ENCODE measurements around the gene ARHGAP15.

ARHGAP15 gene

DNA sequence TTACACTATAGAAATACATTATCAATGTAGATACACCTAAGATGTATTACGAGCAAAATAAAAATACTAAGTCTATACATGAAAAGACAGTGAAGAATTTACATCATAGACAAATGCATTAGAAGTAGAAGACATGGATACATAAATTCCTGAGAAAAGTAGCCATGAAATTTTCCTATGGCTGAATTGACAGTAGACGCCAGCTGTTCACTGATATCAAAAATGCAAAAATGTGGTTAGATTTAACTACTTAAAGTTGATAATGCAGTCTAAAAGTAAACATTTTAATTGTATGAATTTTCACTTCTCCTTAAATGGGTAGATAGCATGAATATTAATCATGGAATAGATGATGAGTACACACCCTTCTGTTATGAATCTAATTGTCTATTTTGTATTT lies 350.9 kb downstream of the ARHGAP15 start:
- H3K4me3 Mint-ChIP-seq = no peak overlapping the region
- peaks cover 3% of the 10 kb centered on the region for H3K36me3 Mint-ChIP-seq
- no peaks in the 10 kb centered on the region for H3K9me3 Mint-ChIP-seq
- H3K27ac Mint-ChIP-seq = no peak overlapping the region
- no peaks in the 10 kb centered on the region for H3K27me3 Mint-ChIP-seq
- H3K4me1 Mint-ChIP-seq = peaks cover 41% of the 10 kb centered on the region

GRCh38 chr2:143480601-143481236 lies 351.5 kb downstream of the ARHGAP15 start:
- H3K4me1 Mint-ChIP-seq = peaks cover 41% of the 10 kb centered on the region
- no peaks in the 10 kb centered on the region for H3K9me3 Mint-ChIP-seq
- H3K27ac Mint-ChIP-seq = no peak overlapping the region
- no peaks in the 10 kb centered on the region for H3K27me3 Mint-ChIP-seq
- no peak overlapping the region for H3K4me3 Mint-ChIP-seq
- H3K36me3 Mint-ChIP-seq = peaks cover 5% of the 10 kb centered on the region

DNA sequence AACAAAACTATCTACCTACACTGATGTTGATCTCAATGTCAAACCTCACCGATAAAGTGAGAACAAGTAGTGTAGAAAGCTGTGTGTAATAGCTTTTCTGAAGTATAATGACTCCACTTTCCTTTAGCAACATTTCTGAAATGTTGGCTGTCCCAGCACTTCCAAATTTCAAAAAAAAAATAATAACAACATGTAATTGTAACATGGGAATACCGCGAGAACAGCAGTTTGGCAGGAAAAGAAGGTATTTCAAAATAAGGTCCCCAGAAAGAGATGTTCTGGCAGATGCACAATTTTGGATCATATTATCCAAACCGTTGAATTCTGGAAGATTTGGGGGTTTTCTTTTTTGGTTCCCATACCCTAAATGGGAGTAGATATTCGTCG lies 352.0 kb downstream of the ARHGAP15 start:
- Mint-ChIP-seq H3K36me3 (peaks cover 7% of the 10 kb centered on the region), H3K27me3 (no peaks in the 10 kb centered on the region), H3K9me3 (no peaks in the 10 kb centered on the region), H3K4me3 (no peak overlapping the region), H3K27ac (no peak overlapping the region), H3K4me1 (peaks cover 46% of the 10 kb centered on the region)

DNA sequence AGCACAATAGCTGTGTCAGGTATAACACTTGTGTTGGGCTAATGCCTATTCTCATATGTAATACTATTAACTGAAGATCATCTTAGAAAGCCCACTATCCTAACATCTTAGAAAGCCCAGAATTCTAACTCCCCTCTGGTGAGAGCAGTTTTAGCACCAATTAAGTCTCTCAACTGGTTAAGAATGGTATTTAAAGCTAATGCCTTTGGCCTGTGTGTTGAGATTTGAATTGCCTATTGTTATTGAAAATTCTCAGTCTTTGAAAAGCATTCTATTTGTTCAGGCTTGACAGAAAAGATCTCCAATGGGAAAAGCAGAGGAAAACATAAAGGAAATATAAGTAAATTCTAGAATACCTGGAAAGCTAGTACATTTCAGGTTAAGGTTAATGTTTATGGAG lies 352.5 kb downstream of the ARHGAP15 start:
- no peak overlapping the region for H3K4me3 Mint-ChIP-seq
- H3K36me3 Mint-ChIP-seq = peaks cover 10% of the 10 kb centered on the region
- no peaks in the 10 kb centered on the region for H3K27me3 Mint-ChIP-seq
- peaks cover 46% of the 10 kb centered on the region for H3K4me1 Mint-ChIP-seq
- H3K27ac Mint-ChIP-seq = peak overlapping the region; percentile 68
- H3K9me3 Mint-ChIP-seq = no peaks in the 10 kb centered on the region

DNA sequence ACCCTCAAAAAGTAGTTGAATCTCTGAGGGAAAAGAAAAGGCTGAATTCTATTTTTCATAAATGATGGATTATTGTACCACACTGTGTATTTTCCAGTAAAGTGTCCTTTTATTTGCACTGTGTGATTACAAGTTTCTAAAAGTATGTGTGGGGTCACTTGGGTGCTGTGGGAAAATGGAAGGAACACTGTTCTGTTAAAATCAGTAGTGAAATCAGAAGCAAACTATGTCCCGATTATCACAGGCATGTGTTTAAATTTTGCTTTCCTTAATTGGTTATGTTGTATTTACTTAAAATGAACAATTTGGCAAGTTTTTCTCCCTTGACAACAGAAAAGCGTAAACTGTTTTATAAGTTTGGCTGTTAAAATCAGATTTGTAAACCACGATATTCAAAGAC lies 353.1 kb downstream of the ARHGAP15 start:
- Mint-ChIP-seq H3K27ac (no peak overlapping the region), H3K4me3 (no peak overlapping the region), H3K27me3 (no peaks in the 10 kb centered on the region), H3K4me1 (peaks cover 43% of the 10 kb centered on the region), H3K36me3 (peaks cover 10% of the 10 kb centered on the region), H3K9me3 (no peaks in the 10 kb centered on the region)

- H3K27ac Mint-ChIP-seq = peak overlapping the region; percentile 35
- no peak overlapping the region for H3K4me3 Mint-ChIP-seq
- H3K9me3 Mint-ChIP-seq = no peaks in the 10 kb centered on the region
- peaks cover 9% of the 10 kb centered on the region for H3K36me3 Mint-ChIP-seq
- peaks cover 41% of the 10 kb centered on the region for H3K4me1 Mint-ChIP-seq
- H3K27me3 Mint-ChIP-seq = no peaks in the 10 kb centered on the region
These were observed 353.6 kb downstream of the ARHGAP15 start for GRCh38 chr2:143482771-143483170.

- no peak overlapping the region for H3K27ac Mint-ChIP-seq
- no peak overlapping the region for H3K4me3 Mint-ChIP-seq
- no peaks in the 10 kb centered on the region for H3K27me3 Mint-ChIP-seq
- peaks cover 18% of the 10 kb centered on the region for H3K4me1 Mint-ChIP-seq
- H3K36me3 Mint-ChIP-seq = peaks cover 14% of the 10 kb centered on the region
- no peaks in the 10 kb centered on the region for H3K9me3 Mint-ChIP-seq
These were observed 357.8 kb downstream of the ARHGAP15 start for GRCh38 chr2:143486976-143487375.

GRCh38 chr2:143489145-143489544 lies 359.9 kb downstream of the ARHGAP15 start:
- Mint-ChIP-seq H3K4me3 (no peak overlapping the region), H3K4me1 (peaks cover 31% of the 10 kb centered on the region), H3K36me3 (peaks cover 29% of the 10 kb centered on the region), H3K27me3 (no peaks in the 10 kb centered on the region), H3K27ac (no peak overlapping the region), H3K9me3 (no peaks in the 10 kb centered on the region)

DNA sequence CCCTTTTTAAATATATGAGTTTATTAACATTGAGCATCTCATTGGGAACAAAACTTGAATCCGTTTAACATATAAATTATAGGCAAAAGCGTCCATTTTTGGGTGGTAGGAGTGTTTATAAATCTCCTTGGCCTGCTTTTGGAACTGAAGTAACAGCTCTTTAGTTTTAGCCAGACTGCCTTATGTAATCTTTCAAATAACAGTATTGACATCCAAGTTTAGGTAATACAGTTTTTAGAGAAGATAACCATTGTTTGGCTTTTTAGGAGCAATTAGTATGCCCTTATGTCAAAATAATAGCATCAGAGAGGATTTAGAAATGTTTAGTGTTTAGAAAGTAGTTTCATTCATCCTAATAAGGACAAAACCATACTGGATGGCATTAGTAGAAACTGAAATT lies 361.9 kb downstream of the ARHGAP15 start:
- peaks cover 5% of the 10 kb centered on the region for H3K9me3 Mint-ChIP-seq
- H3K4me1 Mint-ChIP-seq = peaks cover 37% of the 10 kb centered on the region
- H3K36me3 Mint-ChIP-seq = peaks cover 36% of the 10 kb centered on the region
- H3K4me3 Mint-ChIP-seq = no peak overlapping the region
- no peaks in the 10 kb centered on the region for H3K27me3 Mint-ChIP-seq
- H3K27ac Mint-ChIP-seq = no peak overlapping the region

- Mint-ChIP-seq H3K36me3 (peaks cover 34% of the 10 kb centered on the region), H3K27me3 (no peaks in the 10 kb centered on the region), H3K4me1 (peaks cover 45% of the 10 kb centered on the region), H3K27ac (peak overlapping the region; percentile 37), H3K4me3 (no peak overlapping the region), H3K9me3 (peaks cover 5% of the 10 kb centered on the region)
These were observed 364.1 kb downstream of the ARHGAP15 start for GRCh38 chr2:143493339-143493738.

- H3K27me3 Mint-ChIP-seq = no peaks in the 10 kb centered on the region
- peaks cover 29% of the 10 kb centered on the region for H3K36me3 Mint-ChIP-seq
- peaks cover 55% of the 10 kb centered on the region for H3K4me1 Mint-ChIP-seq
- no peak overlapping the region for H3K4me3 Mint-ChIP-seq
- peaks cover 5% of the 10 kb centered on the region for H3K9me3 Mint-ChIP-seq
- H3K27ac Mint-ChIP-seq = no peak overlapping the region
These were observed 368.5 kb downstream of the ARHGAP15 start for GRCh38 chr2:143497726-143498125.

GRCh38 chr2:143498496-143498895 lies 369.3 kb downstream of the ARHGAP15 start:
- Mint-ChIP-seq H3K27me3 (no peaks in the 10 kb centered on the region), H3K4me1 (peaks cover 49% of the 10 kb centered on the region), H3K4me3 (no peak overlapping the region), H3K9me3 (peaks cover 5% of the 10 kb centered on the region), H3K27ac (no peak overlapping the region), H3K36me3 (peaks cover 27% of the 10 kb centered on the region)

- Mint-ChIP-seq H3K27ac (peak overlapping the region; percentile 77), H3K4me1 (peaks cover 44% of the 10 kb centered on the region), H3K4me3 (no peak overlapping the region), H3K27me3 (no peaks in the 10 kb centered on the region), H3K36me3 (peaks cover 26% of the 10 kb centered on the region), H3K9me3 (peaks cover 5% of the 10 kb centered on the region)
These were observed 369.8 kb downstream of the ARHGAP15 start for GRCh38 chr2:143499061-143499460.

- H3K27ac Mint-ChIP-seq = no peak overlapping the region
- peaks cover 36% of the 10 kb centered on the region for H3K4me1 Mint-ChIP-seq
These were observed 372.0 kb downstream of the ARHGAP15 start for GRCh38 chr2:143501106-143501676.

DNA sequence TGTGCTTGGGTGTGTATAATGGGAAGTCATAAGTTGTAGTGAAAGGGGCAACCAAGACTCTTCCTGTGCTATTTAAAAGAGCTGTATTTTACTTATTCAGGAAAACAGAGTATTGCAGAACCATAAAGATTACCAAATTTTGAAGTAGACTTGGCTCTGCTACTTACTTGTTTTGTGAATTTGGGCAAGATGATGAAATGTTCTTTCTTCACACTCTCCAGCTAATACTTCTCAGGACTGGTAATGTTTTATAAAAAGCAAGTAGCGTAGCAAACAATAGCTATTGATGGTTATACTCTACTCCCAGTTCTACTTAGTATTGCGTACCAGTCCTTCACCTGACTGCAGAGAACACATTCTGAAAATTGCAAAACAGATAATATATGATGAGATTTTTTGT lies 374.1 kb downstream of the ARHGAP15 start:
- H3K27ac Mint-ChIP-seq = no peak overlapping the region
- H3K9me3 Mint-ChIP-seq = no peaks in the 10 kb centered on the region
- H3K4me1 Mint-ChIP-seq = peaks cover 30% of the 10 kb centered on the region
- H3K27me3 Mint-ChIP-seq = no peaks in the 10 kb centered on the region
- no peak overlapping the region for H3K4me3 Mint-ChIP-seq
- peaks cover 26% of the 10 kb centered on the region for H3K36me3 Mint-ChIP-seq

More at GRCh38 chr2:143501106-143501676, 372.0 kb downstream of the ARHGAP15 start:
- Mint-ChIP-seq H3K4me3 (no peak overlapping the region), H3K36me3 (peaks cover 23% of the 10 kb centered on the region), H3K27me3 (no peaks in the 10 kb centered on the region), H3K9me3 (no peaks in the 10 kb centered on the region)

GRCh38 chr2:143504397-143504796 lies 375.2 kb downstream of the ARHGAP15 start:
- no peak overlapping the region for H3K27ac Mint-ChIP-seq
- H3K36me3 Mint-ChIP-seq = peaks cover 24% of the 10 kb centered on the region
- no peaks in the 10 kb centered on the region for H3K27me3 Mint-ChIP-seq
- no peak overlapping the region for H3K4me3 Mint-ChIP-seq
- no peaks in the 10 kb centered on the region for H3K9me3 Mint-ChIP-seq
- peaks cover 23% of the 10 kb centered on the region for H3K4me1 Mint-ChIP-seq

DNA sequence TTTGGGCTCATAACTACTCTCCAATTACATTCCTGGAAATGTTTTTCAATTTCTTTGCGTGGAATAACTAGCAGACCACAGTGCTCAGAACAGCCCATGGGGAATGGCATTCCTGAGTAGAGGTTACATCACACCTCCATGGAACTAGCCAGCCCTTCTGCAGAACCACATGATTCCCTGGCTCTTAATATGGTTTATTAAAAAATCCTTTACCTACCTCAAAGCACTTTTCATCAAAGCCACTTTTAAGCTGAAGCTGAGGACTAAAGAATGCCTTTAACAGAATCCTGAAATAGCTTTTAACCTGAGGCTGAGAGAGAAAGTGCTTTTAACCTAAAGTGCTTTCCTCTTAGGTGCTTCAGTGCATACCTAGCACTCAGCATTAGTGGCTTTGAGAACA lies 376.3 kb downstream of the ARHGAP15 start:
- H3K27me3 Mint-ChIP-seq = no peaks in the 10 kb centered on the region
- no peak overlapping the region for H3K27ac Mint-ChIP-seq
- H3K9me3 Mint-ChIP-seq = no peaks in the 10 kb centered on the region
- H3K4me1 Mint-ChIP-seq = peaks cover 24% of the 10 kb centered on the region
- peaks cover 29% of the 10 kb centered on the region for H3K36me3 Mint-ChIP-seq
- H3K4me3 Mint-ChIP-seq = no peak overlapping the region

All from activated naive CD4-positive, alpha-beta T cell treated with anti-CD3 and anti-CD28 coated beads, Interleukin-2, amount 50 U/mL, for 24 hours (primary cell).